HCT116 (cell line): ENCODE measurements around the gene CBLC. TPM values are rescaled to one million over a fixed set of nuclear protein-coding genes. Genes with fewer than 3 reads are reported as not detected.

ENCODE experiments used
- ATAC-seq: fragments of 200-7000 bp; cut with Tn5 transposase; 2 replicates; pipeline ENCODE4 v1.9.1; 2020; ENCODE audit warnings: mild to moderate bottlenecking, moderate library complexity
- BruUV-seq: library from RNA; stranded (reverse); fragments of 400-500 nt; replicated peaks from 2 replicates; lab custom pipeline; 2021; lab: Mats Ljungman, UMichigan
- CTCF ChIA-PET: fragments of 300-600 bp; sonication (Branson Sonifier 250); formaldehyde crosslinking; loops from one replicate; lab custom pipeline; 2021; ENCODE audit warnings: antibody characterized with exemption; lab: Charles Lee
- POLR2A ChIA-PET: fragments of 300-600, 350-600 bp; sonication (Branson Sonifier 250); formaldehyde crosslinking; loops from one replicate; lab custom pipeline; 2021; ENCODE audit warnings: antibody characterized with exemption; lab: Charles Lee
- RAD21 ChIA-PET, 2 experiments: fragments of 300-600 bp; sonication (Branson Sonifier 250); formaldehyde crosslinking; loops; one replicate each; lab custom pipeline; 2023; ENCODE audit warnings: low total read pairs in 2 of 2; ENCODE audit not compliant: uncharacterized antibody in 2 of 2, unreplicated experiment in 2 of 2, low non-redundant PET in 1 of 2; lab: Charles Lee
- DNase-seq: peaks from one replicate; pipeline ENCODE4 v3.0.0-alpha.2; 2010; ENCODE audit warnings: low read depth, low spot score
- H2AFZ ChIP-seq: fragments of 200-600 bp; shearing (Covaris generic), sonication (generic); 2 replicates; pipeline ENCODE4 v1.6.1; 2017; ENCODE audit warnings: low read depth, mixed run types, mixed read lengths, antibody characterized with exemption, low read length; ENCODE audit not compliant: poor library complexity, severe bottlenecking
- H3K27ac ChIP-seq: 2 replicates; pipeline ENCODE4 v1.5.1; 2012; ENCODE audit warnings: low read depth, low read length
- H3K27me3 ChIP-seq: fragments of 200-600 bp; sonication (generic); 2 replicates; pipeline ENCODE4 v1.6.1; 2016; ENCODE audit warnings: mixed run types, low read length, mixed read lengths; ENCODE audit not compliant: insufficient read depth
- H3K36me3 ChIP-seq, 2 experiments: fragments of 200-500 bp in 1 of 2; fragments of 200-600 bp in 1 of 2; sonication (Bioruptor generic) in 1 of 2; sonication (generic) in 1 of 2; 2 replicates each; pipeline versions ENCODE4 v1.5.1 to v1.6.1; 2014 to 2016; ENCODE audit warnings: low read length in 2 of 2, inconsistent platforms in 1 of 2, mixed read lengths in 1 of 2, mixed run types in 1 of 2; ENCODE audit not compliant: insufficient read depth in 2 of 2, control insufficient read depth in 1 of 2
- H3K4me1 ChIP-seq, 2 experiments: fragments of 200-600 bp in 1 of 2; sonication (generic) in 1 of 2; 2 replicates each; pipeline versions ENCODE4 v1.5.1 to v1.6.1; 2012 to 2017; ENCODE audit warnings: low read length in 2 of 2, inconsistent platforms in 1 of 2, mild to moderate bottlenecking in 1 of 2, mixed read lengths in 1 of 2, mixed run types in 1 of 2, moderate library complexity in 1 of 2; ENCODE audit not compliant: insufficient read depth in 2 of 2, control insufficient read depth in 1 of 2
- H3K4me2 ChIP-seq: fragments of 200-600 bp; sonication (generic); 2 replicates; pipeline ENCODE4 v1.6.1; 2017; ENCODE audit warnings: mixed run types, low read length, mixed read lengths
- H3K4me3 ChIP-seq, 2 experiments: fragments of 200-600 bp in 1 of 2; sonication (generic) in 1 of 2; replicated peaks in 1 of 2; 2 replicates each; pipeline ENCODE4 v1.5.1; 2011 to 2016; ENCODE audit warnings: low read length in 2 of 2, control low read depth in 1 of 2, low read depth in 1 of 2, mild to moderate bottlenecking in 1 of 2, mixed read lengths in 1 of 2, mixed run types in 1 of 2
- H3K79me2 ChIP-seq: fragments of 200-600 bp; sonication (generic); 2 replicates; pipeline ENCODE4 v1.6.1; 2017; ENCODE audit warnings: mild to moderate bottlenecking, mixed run types, low read length, moderate library complexity, mixed read lengths; ENCODE audit not compliant: insufficient read depth
- H3K9ac ChIP-seq: fragments of 200-600 bp; sonication (generic); 2 replicates; pipeline ENCODE4 v1.6.1; 2016; ENCODE audit warnings: low read length, mixed read lengths
- H3K9me2 ChIP-seq: fragments of 200-600 bp; sonication (generic), shearing (Covaris generic); 2 replicates; pipeline ENCODE4 v1.6.1; 2017; ENCODE audit warnings: mixed run types, mild to moderate bottlenecking, moderate library complexity; ENCODE audit not compliant: insufficient read depth
- H3K9me3 ChIP-seq, 2 experiments: fragments of 200-500 bp in 1 of 2; fragments of 200-600 bp in 1 of 2; sonication (Bioruptor generic) in 1 of 2; sonication (generic) in 1 of 2; 2 replicates each; pipeline ENCODE4 v1.6.1; 2014 to 2017; ENCODE audit warnings: low read length in 2 of 2, mixed read lengths in 2 of 2, inconsistent platforms in 1 of 2, low read depth in 1 of 2, mild to moderate bottlenecking in 1 of 2, mixed run types in 1 of 2, moderate library complexity in 1 of 2; ENCODE audit not compliant: control insufficient read depth in 1 of 2, insufficient read depth in 1 of 2
- H4K20me1 ChIP-seq: fragments of 200-600 bp; sonication (generic), shearing (Covaris generic); 2 replicates; pipeline ENCODE4 v1.6.1; 2017; ENCODE audit warnings: mixed run types, mild to moderate bottlenecking, moderate library complexity; ENCODE audit not compliant: insufficient read depth
- CEBPB ChIP-seq: IDR thresholded peaks from 2 replicates; pipeline ENCODE4 v1.6.1; 2012; ENCODE audit warnings: low read depth
- EZH2 ChIP-seq: fragments of 200-600 bp; sonication (generic); IDR thresholded peaks from 2 replicates; pipeline ENCODE4 v1.6.1; 2017; ENCODE audit warnings: antibody characterized with exemption, mixed run types
- FOSL1 ChIP-seq: IDR thresholded peaks from 2 replicates; pipeline ENCODE4 v1.6.1; 2012; ENCODE audit warnings: low read depth
- JUND ChIP-seq: IDR thresholded peaks from 2 replicates; pipeline ENCODE4 v1.6.1; 2012
- POLR2A ChIP-seq: IDR thresholded peaks from 2 replicates; pipeline ENCODE4 v1.7.0; 2011; ENCODE audit warnings: borderline replicate concordance; ENCODE audit not compliant: insufficient read depth, insufficient read length; ENCODE audit errors: extremely low read depth
- POLR2AphosphoS5 ChIP-seq: IDR thresholded peaks from 2 replicates; pipeline ENCODE4 v1.6.1; 2011; ENCODE audit warnings: mild to moderate bottlenecking, low read depth, low read length, moderate library complexity
- SIN3A ChIP-seq: IDR thresholded peaks from 2 replicates; pipeline ENCODE4 v1.6.1; 2012; ENCODE audit warnings: low read depth
- SRF ChIP-seq: IDR thresholded peaks from 2 replicates; pipeline ENCODE4 v1.6.1; 2012; ENCODE audit warnings: low read depth
- ZFX ChIP-seq: fragments of 450-650 bp; IDR thresholded peaks from 2 replicates; pipeline ENCODE4 v1.6.1; 2017
- ZNF274 ChIP-seq: fragments of 200-500 bp; sonication (Bioruptor generic); IDR thresholded peaks from 2 replicates; pipeline ENCODE4 v1.6.1; 2014; ENCODE audit warnings: mild to moderate bottlenecking, low read depth, low read length, inconsistent platforms
- intact Hi-C: fragments of 100-400 bp; cut with micrococcal nuclease; formaldehyde crosslinking; loops from 2 replicates; pipeline ENCODE4 v1.10.0; 2022
- total RNA-seq: library from RNA; stranded (reverse); gene quantifications from one replicate; pipeline ENCODE4 v1.2.1, GENCODE V29; 2021; ENCODE audit not compliant: unreplicated experiment
- TF ChIP-seq, protein P1 (sequence below): IDR thresholded peaks from 2 replicates; pipeline ENCODE4 v1.6.1; 2012; ENCODE audit warnings: low read depth
- TF ChIP-seq, protein P2 (sequence below): IDR thresholded peaks from 2 replicates; pipeline ENCODE4 v1.6.1; 2012
- TF ChIP-seq, protein P3 (sequence below), 3 experiments: fragments of 200-600 bp in 1 of 3; sonication (generic) in 1 of 3; IDR thresholded peaks in 2 of 3; conservative IDR thresholded peaks in 1 of 3; 2 replicates each; pipeline ENCODE4 v1.5.1; 2012 to 2017; ENCODE audit warnings: low read depth in 2 of 3, low read length in 2 of 3, antibody characterized with exemption in 1 of 3, borderline replicate concordance in 1 of 3, control low read depth in 1 of 3, mild to moderate bottlenecking in 1 of 3, mixed read lengths in 1 of 3, mixed run types in 1 of 3, moderate library complexity in 1 of 3; ENCODE audit not compliant: insufficient read depth in 1 of 3

Gene CBLC
- total RNA-seq, 1 experiment from 2014 or later: 54.3 TPM

DNA sequence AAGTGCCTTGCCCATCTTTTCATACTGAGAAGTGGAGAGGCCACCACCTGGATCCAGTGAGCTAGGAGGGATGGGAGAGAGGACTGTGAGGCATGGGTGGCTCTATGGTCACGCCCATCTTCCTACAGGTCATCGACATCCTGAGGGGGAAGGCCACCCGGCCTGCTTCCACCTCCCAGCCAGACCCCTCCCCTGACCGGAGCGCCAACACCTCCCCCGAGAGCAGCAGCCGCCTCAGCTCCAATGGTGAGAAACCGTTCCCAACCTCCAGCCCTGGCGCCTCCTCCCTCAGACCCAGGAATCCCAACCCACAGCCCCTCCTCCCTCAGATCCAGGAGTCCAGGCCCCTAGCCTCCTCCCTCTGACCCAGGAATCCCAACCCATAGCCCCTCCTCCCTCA lies 19.1 kb upstream of the CBLC start:
- ChIA-PET POLR2A (no interaction called here), CTCF (no interaction called here), RAD21 (interaction anchor here in 1 of 2 experiments (0.6 kb wide), 1 partner anchor 12 kb away, joined by 5 read pairs; no protein-coding TSS in a partner anchor)
- Histone ChIP-seq H3K9me2 (no peaks in the 10 kb centered on the region), H2AFZ (no peak overlapping the region), H3K27ac (peak overlapping the region; percentile 18; the same call in 1 of the 2 replicates), H3K4me2 (no peak overlapping the region), H3K9me3 (no peaks in the 10 kb centered on the region), H3K79me2 (peaks cover 9% of the 10 kb centered on the region; the same call in 1 of the 2 replicates), H3K36me3 (peaks cover 3 to 7% of the 10 kb centered on the region in 2 experiments; a peak in 2 of 4 replicates), H3K4me1 (peaks cover 15 to 32% of the 10 kb centered on the region in 2 experiments), H3K27me3 (no peaks in the 10 kb centered on the region), H4K20me1 (no peaks in the 10 kb centered on the region), H3K4me3 (no peak overlapping the region), H3K9ac (no peak overlapping the region)
- no peak for DNase-seq
- intact Hi-C loops: no loop called here
- BruUV-seq: no TSS peak
- no peak for ATAC-seq
- TF ChIP-seq ZNF274 (no peak), CEBPB (no peak), POLR2A (no peak), SIN3A (no peak), JUND (no peak), EZH2 (no peak), ZFX (no peak), POLR2AphosphoS5 (no peak), SRF (no peak), FOSL1 (no peak)
- TF ChIP-seq, protein P1, sequence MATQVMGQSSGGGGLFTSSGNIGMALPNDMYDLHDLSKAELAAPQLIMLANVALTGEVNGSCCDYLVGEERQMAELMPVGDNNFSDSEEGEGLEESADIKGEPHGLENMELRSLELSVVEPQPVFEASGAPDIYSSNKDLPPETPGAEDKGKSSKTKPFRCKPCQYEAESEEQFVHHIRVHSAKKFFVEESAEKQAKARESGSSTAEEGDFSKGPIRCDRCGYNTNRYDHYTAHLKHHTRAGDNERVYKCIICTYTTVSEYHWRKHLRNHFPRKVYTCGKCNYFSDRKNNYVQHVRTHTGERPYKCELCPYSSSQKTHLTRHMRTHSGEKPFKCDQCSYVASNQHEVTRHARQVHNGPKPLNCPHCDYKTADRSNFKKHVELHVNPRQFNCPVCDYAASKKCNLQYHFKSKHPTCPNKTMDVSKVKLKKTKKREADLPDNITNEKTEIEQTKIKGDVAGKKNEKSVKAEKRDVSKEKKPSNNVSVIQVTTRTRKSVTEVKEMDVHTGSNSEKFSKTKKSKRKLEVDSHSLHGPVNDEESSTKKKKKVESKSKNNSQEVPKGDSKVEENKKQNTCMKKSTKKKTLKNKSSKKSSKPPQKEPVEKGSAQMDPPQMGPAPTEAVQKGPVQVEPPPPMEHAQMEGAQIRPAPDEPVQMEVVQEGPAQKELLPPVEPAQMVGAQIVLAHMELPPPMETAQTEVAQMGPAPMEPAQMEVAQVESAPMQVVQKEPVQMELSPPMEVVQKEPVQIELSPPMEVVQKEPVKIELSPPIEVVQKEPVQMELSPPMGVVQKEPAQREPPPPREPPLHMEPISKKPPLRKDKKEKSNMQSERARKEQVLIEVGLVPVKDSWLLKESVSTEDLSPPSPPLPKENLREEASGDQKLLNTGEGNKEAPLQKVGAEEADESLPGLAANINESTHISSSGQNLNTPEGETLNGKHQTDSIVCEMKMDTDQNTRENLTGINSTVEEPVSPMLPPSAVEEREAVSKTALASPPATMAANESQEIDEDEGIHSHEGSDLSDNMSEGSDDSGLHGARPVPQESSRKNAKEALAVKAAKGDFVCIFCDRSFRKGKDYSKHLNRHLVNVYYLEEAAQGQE: no peak
- TF ChIP-seq, protein P2, sequence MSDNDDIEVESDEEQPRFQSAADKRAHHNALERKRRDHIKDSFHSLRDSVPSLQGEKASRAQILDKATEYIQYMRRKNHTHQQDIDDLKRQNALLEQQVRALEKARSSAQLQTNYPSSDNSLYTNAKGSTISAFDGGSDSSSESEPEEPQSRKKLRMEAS: no peak
- TF ChIP-seq, protein P3, sequence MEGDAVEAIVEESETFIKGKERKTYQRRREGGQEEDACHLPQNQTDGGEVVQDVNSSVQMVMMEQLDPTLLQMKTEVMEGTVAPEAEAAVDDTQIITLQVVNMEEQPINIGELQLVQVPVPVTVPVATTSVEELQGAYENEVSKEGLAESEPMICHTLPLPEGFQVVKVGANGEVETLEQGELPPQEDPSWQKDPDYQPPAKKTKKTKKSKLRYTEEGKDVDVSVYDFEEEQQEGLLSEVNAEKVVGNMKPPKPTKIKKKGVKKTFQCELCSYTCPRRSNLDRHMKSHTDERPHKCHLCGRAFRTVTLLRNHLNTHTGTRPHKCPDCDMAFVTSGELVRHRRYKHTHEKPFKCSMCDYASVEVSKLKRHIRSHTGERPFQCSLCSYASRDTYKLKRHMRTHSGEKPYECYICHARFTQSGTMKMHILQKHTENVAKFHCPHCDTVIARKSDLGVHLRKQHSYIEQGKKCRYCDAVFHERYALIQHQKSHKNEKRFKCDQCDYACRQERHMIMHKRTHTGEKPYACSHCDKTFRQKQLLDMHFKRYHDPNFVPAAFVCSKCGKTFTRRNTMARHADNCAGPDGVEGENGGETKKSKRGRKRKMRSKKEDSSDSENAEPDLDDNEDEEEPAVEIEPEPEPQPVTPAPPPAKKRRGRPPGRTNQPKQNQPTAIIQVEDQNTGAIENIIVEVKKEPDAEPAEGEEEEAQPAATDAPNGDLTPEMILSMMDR (IDR thresholded peaks at IDR 0.05 in 2 of 3, conservative IDR thresholded peaks at IDR 0.05 in 1 of 3; ENCODE audit: borderline replicate concordance in 1 of 3, insufficient read depth in 1 of 3, low read depth in 2 of 3, low read length in 2 of 3): no peak
